Measurements from ENCODE around the gene FBXW5. TPM values are rescaled to one million over a fixed set of nuclear protein-coding genes. Genes with fewer than 3 reads are reported as not detected.

The FBXW5 gene
- total RNA-seq, 1 experiment from 2014 or later = 88.0 TPM

- no peaks in the 10 kb centered on the region for H3K79me2 ChIP-seq (ENCODE audit: insufficient read depth, low read length)
- DNase-seq (ENCODE audit: low read depth, low spot score) (no peak), ATAC-seq (no peak)
- TF ChIP-seq MAX (IDR thresholded peaks at IDR 0.05) = no peak
- TF ChIP-seq SIN3A (IDR thresholded peaks at IDR 0.05; ENCODE audit: low read depth) = no peak
- no peak for TF ChIP-seq ZFX (IDR thresholded peaks at IDR 0.05)
- TF ChIP-seq EZH2 (IDR thresholded peaks at IDR 0.05) = no peak
- no peak for TF ChIP-seq ELF1 (IDR thresholded peaks at IDR 0.05; ENCODE audit: borderline replicate concordance, low read depth)
- TF ChIP-seq SRF (IDR thresholded peaks at IDR 0.05; ENCODE audit: low read depth) = no peak
- no peak for TF ChIP-seq CTCF (IDR thresholded peaks at IDR 0.05 in 2 of 3, conservative IDR thresholded peaks at IDR 0.05 in 1 of 3; ENCODE audit: borderline replicate concordance in 1 of 3, insufficient read depth in 1 of 3, low read depth in 2 of 3, low read length in 2 of 3)
- TF ChIP-seq EZH2phosphoT487 (IDR thresholded peaks at IDR 0.05; ENCODE audit: borderline replicate concordance) = no peak
- no peak for TF ChIP-seq CBX3 (IDR thresholded peaks at IDR 0.05; ENCODE audit: low read depth)
- TF ChIP-seq EGR1 (IDR thresholded peaks at IDR 0.05; ENCODE audit: low read depth) = no peak
- TF ChIP-seq YY1 (IDR thresholded peaks at IDR 0.05; ENCODE audit: extremely low read depth, insufficient replicate concordance, low read depth, low read length) = no peak
- TF ChIP-seq TCF7L2 (IDR thresholded peaks at IDR 0.05; ENCODE audit: borderline replicate concordance, extremely low read depth, insufficient read depth, insufficient read length) = no peak
- TF ChIP-seq ZNF274 (IDR thresholded peaks at IDR 0.05; ENCODE audit: low read depth, low read length) = no peak
- TF ChIP-seq SP1 (IDR thresholded peaks at IDR 0.05; ENCODE audit: low read depth) = no peak
- no peak for TF ChIP-seq REST (IDR thresholded peaks at IDR 0.05; ENCODE audit: low read depth)
- TF ChIP-seq ATF3 (IDR thresholded peaks at IDR 0.05) = no peak
- no peak for TF ChIP-seq POLR2A (IDR thresholded peaks at IDR 0.05; ENCODE audit: borderline replicate concordance, extremely low read depth, insufficient read depth, insufficient read length)
- intact Hi-C loops (cut with micrococcal nuclease) = no loop called here
- no peak overlapping the region for H3K4me2 ChIP-seq (ENCODE audit: low read length)
- H2AFZ ChIP-seq (ENCODE audit: low read depth, low read length, poor library complexity, severe bottlenecking) = no peak overlapping the region
- peaks cover 11 to 28% of the 10 kb centered on the region in 2 experiments for H3K4me1 ChIP-seq (ENCODE audit: control insufficient read depth in 1 of 2, insufficient read depth in 2 of 2, low read length in 2 of 2)
- H3K27me3 ChIP-seq (ENCODE audit: insufficient read depth, low read length) = no peaks in the 10 kb centered on the region
- no peak overlapping the region for H3K9ac ChIP-seq (ENCODE audit: low read length)
- no peaks in the 10 kb centered on the region for H3K9me3 ChIP-seq (ENCODE audit: control insufficient read depth in 1 of 2, insufficient read depth in 1 of 2, low read depth in 1 of 2, low read length in 2 of 2)
- H3K9me2 ChIP-seq (ENCODE audit: insufficient read depth) = no peaks in the 10 kb centered on the region
- ChIA-PET POLR2A (no interaction called here), RAD21 (ENCODE audit: low non-redundant PET in 1 of 2, low total read pairs in 2 of 2, uncharacterized antibody in 2 of 2, unreplicated experiment in 2 of 2) (no interaction called here), CTCF (no interaction called here)
- no TSS peak for BruUV-seq (replicated peaks)
- no peaks in the 10 kb centered on the region for H4K20me1 ChIP-seq (ENCODE audit: insufficient read depth)
- H3K4me3 ChIP-seq (replicated peaks in 1 of 2; ENCODE audit: low read depth in 1 of 2, low read length in 2 of 2) = no peak overlapping the region
- no peak overlapping the region for H3K27ac ChIP-seq (ENCODE audit: low read depth, low read length)
- no peaks in the 10 kb centered on the region for H3K36me3 ChIP-seq (ENCODE audit: control insufficient read depth in 1 of 2, insufficient read depth in 2 of 2, low read length in 2 of 2)
Measured at GRCh38 chr9:136961279-136962065, 16.9 kb upstream of the FBXW5 start.

Data from HCT116 (cell line).